Measurements from ENCODE around the gene SYNE3.

SYNE3 gene

GRCh38 chr14:95504135-95505029 lies 12.1 kb downstream of the SYNE3 start:
- DNase-seq (ENCODE audit: extremely low read depth, low read depth): no peak
- TF ChIP-seq CTCF (IDR thresholded peaks at IDR 0.05; ENCODE audit: low read depth, low read length): no peak

- DNase-seq (ENCODE audit: extremely low read depth, low read depth): no peak
- no peak for TF ChIP-seq CTCF (IDR thresholded peaks at IDR 0.05; ENCODE audit: low read depth, low read length)
These were observed 12.9 kb downstream of the SYNE3 start for GRCh38 chr14:95503365-95504134.

GRCh38 chr14:95502381-95502950 lies 14.0 kb downstream of the SYNE3 start:
- no peak for TF ChIP-seq CTCF (IDR thresholded peaks at IDR 0.05; ENCODE audit: low read depth, low read length)
- no peak for DNase-seq (ENCODE audit: extremely low read depth, low read depth)

GRCh38 chr14:95500772-95501401 lies 15.6 kb downstream of the SYNE3 start:
- peak; percentile 6 for TF ChIP-seq CTCF (IDR thresholded peaks at IDR 0.05; ENCODE audit: low read depth, low read length)
- DNase-seq (ENCODE audit: extremely low read depth, low read depth): peak; percentile 64

GRCh38 chr14:95500201-95500681 lies 16.2 kb downstream of the SYNE3 start:
- no peak for TF ChIP-seq CTCF (IDR thresholded peaks at IDR 0.05; ENCODE audit: low read depth, low read length)
- DNase-seq (ENCODE audit: extremely low read depth, low read depth): no peak

GRCh38 chr14:95499354-95499750 lies 17.1 kb downstream of the SYNE3 start:
- TF ChIP-seq CTCF (IDR thresholded peaks at IDR 0.05; ENCODE audit: low read depth, low read length): no peak
- DNase-seq (ENCODE audit: extremely low read depth, low read depth): no peak
